Gastrocnemius medialis (tissue), 4 donors: ENCODE measurements around the gene BICRAL.

ENCODE experiments used
- CTCF ChIP-seq, 5 experiments: fragments of 450-650 bp in 3 of 5; fragments of 200-600 bp in 2 of 5; sonication (generic) in 2 of 5; IDR thresholded peaks in 4 of 5; conservative IDR thresholded peaks in 1 of 5; 1 replicate in 4 of 5; 2 replicates in 1 of 5; pipeline ENCODE4 v1.5.1; 2016 to 2019; ENCODE audit warnings: antibody characterized with exemption in 5 of 5, mild to moderate bottlenecking in 3 of 5, moderate library complexity in 3 of 5
- POLR2A ChIP-seq, 2 donors: fragments of 450-650 bp; IDR thresholded peaks; one replicate each; pipeline ENCODE4 v1.6.1; 2017; ENCODE audit warnings: antibody characterized with exemption in 2 of 2, mild to moderate bottlenecking in 2 of 2, moderate library complexity in 2 of 2

GRCh38 chr6:42860036-42860435 is 78.2 kb downstream of the BICRAL start:
- TF ChIP-seq CTCF (IDR thresholded peaks at IDR 0.05 in 4 of 5, conservative IDR thresholded peaks at IDR 0.05 in 1 of 5) (no peak), POLR2A (IDR thresholded peaks at IDR 0.05) (no peak)
